K562 (cell line): ENCODE measurements around the gene RPL3. TPM values are rescaled to one million over a fixed set of nuclear protein-coding genes. Genes with fewer than 3 reads are reported as not detected.

Source experiments
- ATF7 ChIP-seq: fragments of 450-650 bp; IDR thresholded peaks from 2 replicates; pipeline ENCODE4 v1.7.1; 2014; ENCODE audit warnings: mild to moderate bottlenecking, moderate library complexity
- KDM1A ChIP-seq, 2 experiments: fragments of 450-650 bp; IDR thresholded peaks; 2 replicates each; pipeline ENCODE4 v1.6.1; 2016; ENCODE audit warnings: mild to moderate bottlenecking in 2 of 2
- MAX ChIP-seq: sonication (generic); formaldehyde crosslinking; IDR thresholded peaks from 2 replicates; pipeline ENCODE4 v1.9.0; 2022; ENCODE audit warnings: mild to moderate bottlenecking, missing genetic modification reagents
- MCM5 ChIP-seq: fragments of 450-650 bp; IDR thresholded peaks from 2 replicates; pipeline ENCODE4 v1.6.1; 2016; ENCODE audit warnings: low read depth
- MGA ChIP-seq: fragments of 450-650 bp; IDR thresholded peaks from 2 replicates; pipeline ENCODE4 v1.6.1; 2016; ENCODE audit warnings: mild to moderate bottlenecking, moderate library complexity
- NFIC ChIP-seq: fragments of 450-650 bp; IDR thresholded peaks from 2 replicates; pipeline ENCODE4 v1.6.1; 2017; ENCODE audit warnings: mild to moderate bottlenecking, inconsistent platforms
- SIX5 ChIP-seq, 2 experiments: IDR thresholded peaks; 2 replicates each; pipeline ENCODE4 v1.6.1; 2011; ENCODE audit warnings: low read length in 2 of 2, borderline replicate concordance in 1 of 2, low read depth in 1 of 2, mild to moderate bottlenecking in 1 of 2, moderate library complexity in 1 of 2; ENCODE audit not compliant: insufficient read depth in 1 of 2
- SRSF3 ChIP-seq: fragments of 200-400 bp; formaldehyde crosslinking; IDR thresholded peaks from 2 replicates; pipeline ENCODE4 v1.6.1; 2016; ENCODE audit warnings: mild to moderate bottlenecking, low read length, moderate library complexity; ENCODE audit not compliant: insufficient read depth
- STAT6 ChIP-seq: sonication (generic); formaldehyde crosslinking; IDR thresholded peaks from 2 replicates; pipeline ENCODE4 v1.8.1; 2023; ENCODE audit warnings: mild to moderate bottlenecking, missing genetic modification reagents
- WHSC1 ChIP-seq: IDR thresholded peaks from one replicate; pipeline ENCODE4 v1.6.1; 2012; ENCODE audit warnings: low read length, control low read depth, inconsistent platforms
- ZFX ChIP-seq: sonication (generic); formaldehyde crosslinking; IDR thresholded peaks from 2 replicates; pipeline ENCODE4 v1.8.0; 2022; ENCODE audit warnings: mild to moderate bottlenecking, missing genetic modification reagents, moderate library complexity
- ZNF740 ChIP-seq, 3 experiments: fragments of 200-800 bp in 1 of 3; sonication (Bioruptor generic) in 1 of 3; sonication (generic) in 1 of 3; formaldehyde crosslinking in 1 of 3; IDR thresholded peaks; 2 replicates each; pipeline versions ENCODE4 v1.6.1 to v1.8.0; 2016 to 2022; ENCODE audit warnings: mild to moderate bottlenecking in 2 of 3, missing compliant biosample characterization in 2 of 3, missing genetic modification characterization in 2 of 3, missing genetic modification reagents in 1 of 3
- polyA plus RNA-seq, 8 experiments: library from polyadenylated mRNA; depleted of rRNA in 4 of 8; stranded (reverse) in 5 of 8; unstranded in 3 of 8; fragments of >200 nt; fragmentation: Nextera tagmentation in 2 of 8; fragmentation: Illumina TruSeq in 1 of 8; extraction: Ambion mirVana in 2 of 8; extraction: Trizol in 1 of 8; gene quantifications; 2 replicates each; pipeline versions ENCODE4 v1.2.1 to v1.2.3, GENCODE V29; 2011 to 2014; ENCODE audit warnings: inconsistent platforms in 1 of 8, missing spikeins in 1 of 8
- total RNA-seq, 7 experiments: library from RNA; depleted of rRNA in 6 of 7; stranded (reverse); fragments of >200 nt in 6 of 7; fragmentation: Illumina TruSeq in 2 of 7; extraction: Trizol in 2 of 7; gene quantifications; 2 replicates each; pipeline versions ENCODE4 v1.2.1 to v1.2.3, GENCODE V29; 2011 to 2021; ENCODE audit warnings: low replicate concordance in 1 of 7

RPL3 gene
- total and polyA plus RNA-seq, 9 of the 15 experiments (the other 6 are each of a cell fraction or from before 2014, with no cell fraction given) = 1,624 to 4,066 (median 2,565) TPM

- TF ChIP-seq MGA (peak; percentile 71), MAX (CRISPR knock-in tag) (peak; percentile 62), SRSF3 (no peak), NFIC (peak; percentile 60), SIX5 (IDR thresholded peaks at IDR 0.05; ENCODE audit: borderline replicate concordance in 1 of 2, insufficient read depth in 1 of 2, low read depth in 1 of 2, low read length in 2 of 2) (no peak), STAT6 (CRISPR knock-in tag) (no peak), KDM1A (IDR thresholded peaks at IDR 0.05) (no peak), ZNF740 (CRISPR knock-in tag; IDR thresholded peaks at IDR 0.05) (no peak), ZNF740 (tag; IDR thresholded peaks at IDR 0.05) (no peak), ATF7 (no peak), ZFX (CRISPR knock-in tag) (peak; percentile 67), WHSC1 (no peak), MCM5 (no peak)
Observed at GRCh38 chr22:39290724-39291161, 28.7 kb downstream of the RPL3 start (continued).
